Fibroblast of lung (primary cell): ENCODE measurements around the gene TMPRSS11B. TPM values are rescaled to one million over a fixed set of nuclear protein-coding genes. Genes with fewer than 3 reads are reported as not detected.
A peak's percentile ranks its signal among the peaks of the same experiment; 100 is the strongest.

ENCODE experiments used
- DNase-seq, 2 donors: peaks; one replicate each; pipeline versions ENCODE4 v3.0.0 to v3.0.0-alpha.2; 2010; ENCODE audit warnings: low read depth in 2 of 2
- H2AFZ ChIP-seq: 2 replicates; pipeline ENCODE4 v1.5.1; 2012; ENCODE audit warnings: low read length, control low read depth, inconsistent platforms
- H3K27ac ChIP-seq: 2 replicates; pipeline ENCODE4 v1.5.1; 2011; ENCODE audit warnings: low read length, control low read depth; ENCODE audit not compliant: insufficient read depth
- H3K27me3 ChIP-seq: 2 replicates; pipeline ENCODE4 v1.5.1; 2011; ENCODE audit warnings: mild to moderate bottlenecking, low read length; ENCODE audit not compliant: control insufficient read depth, insufficient read depth
- H3K36me3 ChIP-seq: 2 replicates; pipeline ENCODE4 v1.5.1; 2011; ENCODE audit warnings: low read length; ENCODE audit not compliant: control insufficient read depth, insufficient read depth
- H3K4me1 ChIP-seq: 2 replicates; pipeline ENCODE4 v1.5.1; 2011; ENCODE audit warnings: low read length; ENCODE audit not compliant: control insufficient read depth, insufficient read depth; ENCODE audit errors: extremely low read depth
- H3K4me2 ChIP-seq: 2 replicates; pipeline ENCODE4 v1.5.1; 2011; ENCODE audit warnings: low read length, control low read depth; ENCODE audit not compliant: insufficient read depth; ENCODE audit errors: extremely low read depth
- H3K4me3 ChIP-seq, 4 experiments: fragments of 200-600 bp in 1 of 4; sonication (generic) in 1 of 4; replicated peaks in 1 of 4; 2 replicates each; pipeline ENCODE4 v1.5.1; 2011 to 2016; ENCODE audit warnings: low read length in 4 of 4, low read depth in 3 of 4, mild to moderate bottlenecking in 3 of 4, control low read depth in 2 of 4, inconsistent platforms in 1 of 4, mixed read lengths in 1 of 4; ENCODE audit not compliant: insufficient read depth in 1 of 4; ENCODE audit errors: control extremely low read depth in 1 of 4
- H3K79me2 ChIP-seq: 2 replicates; pipeline ENCODE4 v1.5.1; 2012; ENCODE audit warnings: mild to moderate bottlenecking, low read length, inconsistent platforms; ENCODE audit not compliant: control insufficient read depth, insufficient read depth
- H3K9ac ChIP-seq: 2 replicates; pipeline ENCODE4 v1.5.1; 2011; ENCODE audit warnings: mild to moderate bottlenecking, low read length, control low read depth; ENCODE audit not compliant: insufficient read depth
- H3K9me3 ChIP-seq: 2 replicates; pipeline ENCODE4 v1.5.1; 2012; ENCODE audit warnings: low read depth, low read length; ENCODE audit not compliant: control insufficient read depth, insufficient read depth
- H4K20me1 ChIP-seq: 2 replicates; pipeline ENCODE4 v1.5.1; 2011; ENCODE audit warnings: low read length; ENCODE audit not compliant: control insufficient read depth, insufficient read depth; ENCODE audit errors: extremely low read depth
- CTCF ChIP-seq, 2 donors: IDR thresholded peaks in 1 of 2; conservative IDR thresholded peaks in 1 of 2; 1 replicate in 1 of 2; 2 replicates in 1 of 2; pipeline ENCODE4 v1.5.1; 2011 to 2012; ENCODE audit warnings: low read length in 2 of 2, control low read depth in 1 of 2, inconsistent platforms in 1 of 2, low read depth in 1 of 2, mild to moderate bottlenecking in 1 of 2
- EZH2 ChIP-seq: IDR thresholded peaks from 2 replicates; pipeline ENCODE4 v1.5.1; 2012; ENCODE audit warnings: low read length, control low read depth, mild to moderate bottlenecking; ENCODE audit errors: missing control alignments
- polyA plus RNA-seq, 2 donors: library from polyadenylated mRNA; depleted of rRNA in 1 of 2; stranded (reverse) in 1 of 2; unstranded in 1 of 2; fragments of >200 nt; gene quantifications; 2 replicates each; pipeline ENCODE4 v1.2.1, GENCODE V29; 2011 to 2012; ENCODE audit warnings: missing spikeins in 1 of 2
- total RNA-seq: library from RNA; depleted of rRNA; stranded (reverse); fragments of >200 nt; gene quantifications from 2 replicates; pipeline ENCODE4 v1.2.1, GENCODE V29; 2014

The TMPRSS11B gene
- total and polyA plus RNA-seq, 2 donors (not counting 1 experiment from before 2014, with no cell fraction given), result not detected

GRCh38 chr4:68256284-68256683 lies 10.8 kb upstream of the TMPRSS11B start:
- no peak overlapping the region for H2AFZ ChIP-seq
- no peaks in the 10 kb centered on the region for H3K9me3 ChIP-seq
- H4K20me1 ChIP-seq, result no peaks in the 10 kb centered on the region
- no peaks in the 10 kb centered on the region for H3K79me2 ChIP-seq
- H3K27me3 ChIP-seq, result no peaks in the 10 kb centered on the region
- no peak overlapping the region for H3K27ac ChIP-seq
- no peaks in the 10 kb centered on the region for H3K36me3 ChIP-seq
- H3K4me1 ChIP-seq, result no peaks in the 10 kb centered on the region
- no peak overlapping the region for H3K4me3 ChIP-seq
- DNase-seq, result peak in 1 of 2 donors; percentile 42
- no peak overlapping the region for H3K9ac ChIP-seq
- no peak for TF ChIP-seq CTCF (conservative IDR thresholded peaks at IDR 0.05 in 1 of 2, IDR thresholded peaks at IDR 0.05 in 1 of 2; ENCODE audit: low read depth in 1 of 2, low read length in 2 of 2)
- no peak for TF ChIP-seq EZH2
- H3K4me2 ChIP-seq, result no peak overlapping the region

GRCh38 chr4:68250151-68250930 lies 4.8 kb upstream of the TMPRSS11B start:
- no peak overlapping the region for H3K4me2 ChIP-seq
- no peak overlapping the region for H3K9ac ChIP-seq
- peak in 1 of 2 donors; percentile 22 for DNase-seq
- no peak for TF ChIP-seq CTCF (conservative IDR thresholded peaks at IDR 0.05 in 1 of 2, IDR thresholded peaks at IDR 0.05 in 1 of 2; ENCODE audit: low read depth in 1 of 2, low read length in 2 of 2)
- TF ChIP-seq EZH2, result no peak
- no peaks in the 10 kb centered on the region for H4K20me1 ChIP-seq
- no peak overlapping the region for H3K4me3 ChIP-seq
- H3K4me1 ChIP-seq, result no peaks in the 10 kb centered on the region
- no peaks in the 10 kb centered on the region for H3K36me3 ChIP-seq
- no peaks in the 10 kb centered on the region for H3K79me2 ChIP-seq
- H3K9me3 ChIP-seq, result no peaks in the 10 kb centered on the region
- no peaks in the 10 kb centered on the region for H3K27me3 ChIP-seq
- H3K27ac ChIP-seq, result no peak overlapping the region
- H2AFZ ChIP-seq, result no peak overlapping the region

- Histone ChIP-seq H4K20me1 (no peaks in the 10 kb centered on the region), H3K27me3 (no peaks in the 10 kb centered on the region), H3K9ac (no peak overlapping the region), H3K4me3 (no peak overlapping the region), H3K27ac (no peak overlapping the region), H2AFZ (no peak overlapping the region), H3K79me2 (no peaks in the 10 kb centered on the region), H3K9me3 (no peaks in the 10 kb centered on the region), H3K4me2 (no peak overlapping the region), H3K4me1 (no peaks in the 10 kb centered on the region), H3K36me3 (no peaks in the 10 kb centered on the region)
- no peak for DNase-seq
- TF ChIP-seq EZH2 (no peak), CTCF (conservative IDR thresholded peaks at IDR 0.05 in 1 of 2, IDR thresholded peaks at IDR 0.05 in 1 of 2; ENCODE audit: low read depth in 1 of 2, low read length in 2 of 2) (no peak)
Measured at GRCh38 chr4:68249434-68249833, 3.9 kb upstream of the TMPRSS11B start.
